LNCAP (cell line): ENCODE measurements around the gene QPCT.

Source experiments
- TF ChIP-seq, protein P1 (sequence below): fragments of 450-650 bp; IDR thresholded peaks from 2 replicates; pipeline ENCODE4 v1.5.1; 2017; ENCODE audit warnings: mild to moderate bottlenecking

QPCT gene

GRCh38 chr2:37338933-37339332 is 5.5 kb upstream of the QPCT start:
- TF ChIP-seq, protein P1, sequence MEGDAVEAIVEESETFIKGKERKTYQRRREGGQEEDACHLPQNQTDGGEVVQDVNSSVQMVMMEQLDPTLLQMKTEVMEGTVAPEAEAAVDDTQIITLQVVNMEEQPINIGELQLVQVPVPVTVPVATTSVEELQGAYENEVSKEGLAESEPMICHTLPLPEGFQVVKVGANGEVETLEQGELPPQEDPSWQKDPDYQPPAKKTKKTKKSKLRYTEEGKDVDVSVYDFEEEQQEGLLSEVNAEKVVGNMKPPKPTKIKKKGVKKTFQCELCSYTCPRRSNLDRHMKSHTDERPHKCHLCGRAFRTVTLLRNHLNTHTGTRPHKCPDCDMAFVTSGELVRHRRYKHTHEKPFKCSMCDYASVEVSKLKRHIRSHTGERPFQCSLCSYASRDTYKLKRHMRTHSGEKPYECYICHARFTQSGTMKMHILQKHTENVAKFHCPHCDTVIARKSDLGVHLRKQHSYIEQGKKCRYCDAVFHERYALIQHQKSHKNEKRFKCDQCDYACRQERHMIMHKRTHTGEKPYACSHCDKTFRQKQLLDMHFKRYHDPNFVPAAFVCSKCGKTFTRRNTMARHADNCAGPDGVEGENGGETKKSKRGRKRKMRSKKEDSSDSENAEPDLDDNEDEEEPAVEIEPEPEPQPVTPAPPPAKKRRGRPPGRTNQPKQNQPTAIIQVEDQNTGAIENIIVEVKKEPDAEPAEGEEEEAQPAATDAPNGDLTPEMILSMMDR: no peak

DNA sequence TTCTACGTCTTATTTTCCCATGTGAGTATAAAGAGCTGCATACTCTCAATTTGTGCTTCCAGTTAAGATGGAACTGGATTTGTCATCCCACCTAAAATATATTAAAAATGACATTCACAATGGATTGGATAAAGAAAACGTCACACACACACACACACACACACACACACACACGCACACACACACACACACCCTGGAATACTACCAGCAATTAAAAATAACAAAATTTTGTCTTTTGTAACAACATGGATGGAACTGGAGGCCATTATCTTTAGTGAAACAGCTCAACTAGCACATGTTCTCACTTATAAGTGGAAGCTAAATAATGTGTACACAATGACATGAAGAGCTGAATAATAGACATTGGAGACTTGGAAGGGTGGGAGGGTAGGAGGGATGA is 3.8 kb upstream of the QPCT start:
- TF ChIP-seq, protein P1: no peak

DNA sequence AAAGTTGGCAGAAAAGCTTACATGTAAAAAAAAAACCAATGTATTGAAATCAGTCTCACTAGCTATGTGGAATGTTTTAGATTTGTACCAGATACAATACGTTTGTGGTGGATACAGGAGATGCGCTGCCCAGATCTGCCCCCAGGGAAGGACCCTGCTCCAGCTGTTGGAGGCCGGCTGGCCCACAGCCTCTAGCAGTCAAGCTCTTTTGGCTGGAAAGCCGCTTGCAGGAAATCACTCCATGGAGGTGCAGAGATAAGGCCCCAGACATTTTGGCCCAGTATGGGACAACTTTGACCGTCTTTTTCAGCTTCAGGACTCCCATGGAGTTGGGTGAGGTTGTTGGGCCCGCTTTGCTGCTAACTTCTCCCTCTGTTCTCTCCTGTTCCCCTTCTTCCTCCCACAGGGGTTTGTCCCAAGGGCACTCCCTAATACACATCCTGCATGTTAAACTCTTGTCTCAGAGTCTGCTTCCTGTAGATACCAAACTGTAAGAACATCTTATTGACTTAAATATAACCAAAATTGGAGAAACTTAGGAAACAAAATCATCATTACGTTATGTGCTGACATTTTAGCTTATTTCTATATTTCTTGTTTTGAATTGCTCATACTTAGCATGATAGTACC is 1.7 kb upstream of the QPCT start:
- TF ChIP-seq, protein P1: no peak

- TF ChIP-seq, protein P1: no peak
These were observed 644 bp upstream of the QPCT start for GRCh38 chr2:37343537-37344434.

GRCh38 chr2:37348155-37348554 is 3.7 kb downstream of the QPCT start:
- TF ChIP-seq, protein P1: no peak

GRCh38 chr2:37349231-37349860 is 4.9 kb downstream of the QPCT start:
- TF ChIP-seq, protein P1: no peak

DNA sequence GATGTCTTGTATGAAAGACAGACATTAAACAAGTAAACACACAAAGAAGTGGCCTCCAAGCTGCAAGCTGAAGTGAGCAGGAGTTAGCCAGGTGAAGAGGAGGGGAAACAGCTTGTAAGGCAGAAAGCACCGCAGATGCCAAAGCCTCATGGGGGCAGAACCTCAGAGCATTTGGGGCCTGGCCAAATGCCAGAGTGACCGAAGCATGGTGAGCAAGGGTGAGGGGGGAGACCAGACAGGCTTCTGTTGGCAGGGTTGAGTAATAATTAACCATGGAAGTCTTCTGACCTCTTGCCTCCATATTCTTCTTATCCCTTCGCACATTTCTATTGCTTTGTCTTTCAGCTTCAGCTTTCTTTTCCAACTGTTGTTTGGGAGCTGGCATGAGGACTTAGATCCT is 5.6 kb downstream of the QPCT start:
- TF ChIP-seq, protein P1: no peak
